Endothelial cell of umbilical vein (primary cell): ENCODE measurements around the gene TNN. TPM values are rescaled to one million over a fixed set of nuclear protein-coding genes. Genes with fewer than 3 reads are reported as not detected.

ENCODE experiments used
- BruUV-seq: library from RNA; stranded (reverse); fragments of 400-500 nt; replicated peaks from 2 replicates; lab custom pipeline; 2021; lab: Mats Ljungman, UMichigan
- CTCF ChIA-PET: fragments of 300-600, 350-600 bp; sonication (Branson Sonifier 250); formaldehyde crosslinking; loops from one replicate; lab custom pipeline; 2021; ENCODE audit warnings: antibody characterized with exemption, inconsistent platforms; lab: Charles Lee
- POLR2A ChIA-PET: fragments of 300-600, 350-600 bp; sonication (Branson Sonifier 250); formaldehyde crosslinking; loops from one replicate; lab custom pipeline; 2021; ENCODE audit warnings: antibody characterized with exemption, inconsistent platforms; lab: Charles Lee
- DNase-seq: peaks from one replicate; pipeline ENCODE4 v3.0.0-alpha.2; 2011; ENCODE audit warnings: low read depth, low spot score
- FAIRE-seq: peaks from 2 replicates; lab custom pipeline; 2011; peaks lifted over from hg19 to GRCh38; lab: Jason Lieb, UNC
- H2AFZ ChIP-seq: 2 replicates; pipeline ENCODE4 v1.6.0; 2012; ENCODE audit warnings: low read depth, low read length, control low read depth, inconsistent platforms
- H3K27ac ChIP-seq: 2 replicates; pipeline ENCODE4 v1.5.1; 2011; ENCODE audit warnings: low read depth, mild to moderate bottlenecking, control low read depth, low read length, moderate library complexity; ENCODE audit not compliant: insufficient read depth
- H3K27me3 ChIP-seq, 2 experiments: 2 replicates each; pipeline versions ENCODE4 v1.6.0 to v1.6.1; 2011; ENCODE audit warnings: low read length in 2 of 2, mixed read lengths in 1 of 2; ENCODE audit not compliant: control insufficient read depth in 2 of 2, insufficient read depth in 2 of 2
- H3K36me3 ChIP-seq, 2 experiments: 2 replicates in 1 of 2; 3 replicates in 1 of 2; pipeline ENCODE4 v1.5.1; 2011; ENCODE audit warnings: low read length in 2 of 2, mild to moderate bottlenecking in 1 of 2, moderate library complexity in 1 of 2; ENCODE audit not compliant: control insufficient read depth in 2 of 2, insufficient read depth in 2 of 2; ENCODE audit errors: extremely low read depth in 1 of 2
- H3K4me1 ChIP-seq: 3 replicates; pipeline ENCODE4 v1.5.1; 2011; ENCODE audit warnings: mild to moderate bottlenecking, low read length; ENCODE audit not compliant: control insufficient read depth, insufficient read depth; ENCODE audit errors: extremely low read depth
- H3K4me2 ChIP-seq: 2 replicates; pipeline ENCODE4 v1.6.1; 2011; ENCODE audit warnings: low read length, control low read depth, mixed read lengths; ENCODE audit not compliant: insufficient read depth
- H3K4me3 ChIP-seq, 3 experiments: fragments of 200-600 bp in 1 of 3; sonication (generic), shearing (Covaris generic) in 1 of 3; replicated peaks in 1 of 3; 2 replicates each; pipeline ENCODE4 v1.5.1; 2011 to 2016; ENCODE audit warnings: control low read depth in 3 of 3, low read length in 3 of 3, mild to moderate bottlenecking in 2 of 3, inconsistent platforms in 1 of 3, low read depth in 1 of 3, moderate library complexity in 1 of 3; ENCODE audit not compliant: insufficient read depth in 1 of 3
- H3K79me2 ChIP-seq: 2 replicates; pipeline ENCODE4 v1.6.0; 2012; ENCODE audit warnings: low read length, inconsistent platforms; ENCODE audit not compliant: control insufficient read depth, insufficient read depth
- H3K9ac ChIP-seq: replicated peaks from 2 replicates; pipeline ENCODE3; 2011; ENCODE audit warnings: low read length, control low read depth; ENCODE audit not compliant: insufficient read depth; ENCODE audit errors: extremely low read depth
- H3K9me1 ChIP-seq: replicated peaks from 3 replicates; pipeline ENCODE4 v1.6.0; 2011; ENCODE audit warnings: mild to moderate bottlenecking, low read length; ENCODE audit not compliant: control insufficient read depth, insufficient read depth; ENCODE audit errors: extremely low read depth
- H3K9me3 ChIP-seq: replicated peaks from 2 replicates; pipeline ENCODE4 v1.5.1; 2012; ENCODE audit warnings: low read length, inconsistent platforms; ENCODE audit not compliant: control insufficient read depth, insufficient read depth
- H4K20me1 ChIP-seq: replicated peaks from 2 replicates; pipeline ENCODE3; 2011; ENCODE audit warnings: mild to moderate bottlenecking, low read length; ENCODE audit not compliant: control insufficient read depth, insufficient read depth; ENCODE audit errors: extremely low read depth
- CTCF ChIP-seq, 2 donors: IDR thresholded peaks; 1 replicate in 1 of 2; 2 replicates in 1 of 2; pipeline ENCODE4 v1.5.1; 2011; ENCODE audit warnings: low read length in 2 of 2, mild to moderate bottlenecking in 2 of 2, moderate library complexity in 2 of 2, control low read depth in 1 of 2, inconsistent platforms in 1 of 2, low read depth in 1 of 2; ENCODE audit not compliant: insufficient read depth in 1 of 2; ENCODE audit errors: extremely low read depth in 1 of 2
- EZH2 ChIP-seq: IDR thresholded peaks from 2 replicates; pipeline ENCODE4 v1.6.1; 2012; ENCODE audit warnings: borderline replicate concordance, low read depth, mild to moderate bottlenecking, moderate library complexity, low read length, inconsistent platforms; ENCODE audit not compliant: severe bottlenecking
- FOS ChIP-seq: IDR thresholded peaks from 2 replicates; pipeline ENCODE4 v1.6.1; 2011; ENCODE audit warnings: mild to moderate bottlenecking, low read length, moderate library complexity, borderline replicate concordance; ENCODE audit not compliant: insufficient read depth
- MYC ChIP-seq: IDR thresholded peaks from one replicate; pipeline ENCODE4 v1.6.1; 2011; ENCODE audit warnings: mild to moderate bottlenecking, low read depth, low read length
- POLR2A ChIP-seq: IDR thresholded peaks from 2 replicates; pipeline ENCODE4 v1.6.1; 2012; ENCODE audit warnings: low read depth, mild to moderate bottlenecking, control low read depth, low read length
- POLR2AphosphoS5 ChIP-seq: IDR thresholded peaks from 2 replicates; pipeline ENCODE4 v1.6.1; 2012; ENCODE audit warnings: low read depth, mild to moderate bottlenecking, control low read depth, low read length, moderate library complexity; ENCODE audit not compliant: insufficient read depth
- dilution Hi-C: fragments of 300-500 bp; cut with MboI; formaldehyde crosslinking; loops from one replicate; pipeline ENCODE4 v1.15.0; 2019; ENCODE audit warnings: low sequenced_read_pairs; ENCODE audit not compliant: extremely low pct_ligation_motif_present
- intact Hi-C: fragments of 100-400 bp; cut with micrococcal nuclease; formaldehyde crosslinking; loops from one replicate; pipeline ENCODE4 v1.10.0; 2022
- polyA plus RNA-seq, 4 experiments: library from polyadenylated mRNA; depleted of rRNA in 3 of 4; stranded (reverse) in 3 of 4; unstranded in 1 of 4; fragments of >200 nt; gene quantifications; 2 replicates each; pipeline versions ENCODE4 v1.2.1 to v1.2.3, GENCODE V29; 2011 to 2012; ENCODE audit warnings: missing spikeins in 1 of 4
- total RNA-seq: library from RNA; stranded (reverse); gene quantifications from 2 replicates; pipeline ENCODE4 v1.2.3, GENCODE V29; 2021

TNN gene
- total and polyA plus RNA-seq, 2 donors (not counting 3 experiments of a cell fraction or from before 2014, with no cell fraction given): not detected

GRCh38 chr1:175024773-175025172 lies 42.9 kb upstream of the TNN start:
- no peaks in the 10 kb centered on the region for H3K9me1 ChIP-seq
- no peaks in the 10 kb centered on the region for H3K27me3 ChIP-seq
- H3K9me3 ChIP-seq: no peaks in the 10 kb centered on the region
- H3K36me3 ChIP-seq: no peaks in the 10 kb centered on the region
- TF ChIP-seq MYC (no peak), EZH2 (no peak), POLR2AphosphoS5 (no peak)
- no peak overlapping the region for H3K27ac ChIP-seq
- FAIRE-seq (no peak), DNase-seq (no peak)
- peaks cover 12% of the 10 kb centered on the region for H3K4me1 ChIP-seq
- H4K20me1 ChIP-seq: no peaks in the 10 kb centered on the region
- H3K4me3 ChIP-seq: no peak overlapping the region
- no TSS peak for BruUV-seq
- H2AFZ ChIP-seq: no peak overlapping the region
- CTCF ChIA-PET: interaction anchor here (1.2 kb wide), 1 partner anchor 100 kb away, joined by 6 read pairs; no protein-coding TSS in a partner anchor
- H3K4me2 ChIP-seq: no peak overlapping the region
- peaks cover 25% of the 10 kb centered on the region for H3K79me2 ChIP-seq
- H3K9ac ChIP-seq: no peak overlapping the region
- POLR2A ChIA-PET: interaction anchor here (2.6 kb wide), 1 partner anchor 25 kb away, joined by 20 read pairs; the partner anchor contains the start of gene CACYBP
- intact Hi-C loops: loop anchor here (10.0 kb wide), 1 partner anchor 480 kb away; no protein-coding TSS in a partner anchor
- dilution Hi-C loops: no loop called here

GRCh38 chr1:175033953-175034352 lies 33.7 kb upstream of the TNN start:
- Histone ChIP-seq H2AFZ (no peak overlapping the region), H3K9ac (no peak overlapping the region), H3K4me3 (no peak overlapping the region), H3K4me1 (no peaks in the 10 kb centered on the region), H4K20me1 (no peaks in the 10 kb centered on the region), H3K27ac (no peak overlapping the region), H3K9me1 (no peaks in the 10 kb centered on the region), H3K27me3 (peaks cover 0 to 2% of the 10 kb centered on the region in 2 experiments), H3K9me3 (no peaks in the 10 kb centered on the region), H3K4me2 (no peak overlapping the region), H3K79me2 (no peaks in the 10 kb centered on the region), H3K36me3 (no peaks in the 10 kb centered on the region)
- ChIA-PET POLR2A (no interaction called here), CTCF (interaction anchor here (7.6 kb wide), 1 partner anchor 91 kb away, joined by 265 read pairs; no protein-coding TSS in a partner anchor)
- DNase-seq (no peak), FAIRE-seq (no peak)
- dilution Hi-C loops: no loop called here
- intact Hi-C loops: no loop called here
- TF ChIP-seq FOS: no peak
- no peak for TF ChIP-seq POLR2A
- TF ChIP-seq POLR2AphosphoS5: no peak
- TF ChIP-seq CTCF (IDR thresholded peaks at IDR 0.05; ENCODE audit: extremely low read depth in 1 of 2, insufficient read depth in 1 of 2, low read depth in 1 of 2, low read length in 2 of 2): no peak
- BruUV-seq: no TSS peak
